Osteocyte (in vitro differentiated cells): ENCODE data around the gene HK2. TPM values are rescaled to one million over a fixed set of nuclear protein-coding genes. Genes with fewer than 3 reads are reported as not detected.
"Not testable (repeated sequence)": the region's sequence is repeated elsewhere in the genome, so short reads cannot be mapped to it uniquely, and the experiment has no call there.

Experiments used
- DNase-seq: peaks from one replicate; pipeline ENCODE4 v3.0.0; 2021; ENCODE audit warnings: mixed read lengths; ENCODE audit not compliant: unreplicated experiment; ENCODE audit errors: extremely low spot score
- H3K27ac Mint-ChIP-seq: one replicate; pipeline ENCODE4 v1.8.0; 2021; ENCODE audit warnings: mild to moderate bottlenecking, mixed read lengths; ENCODE audit not compliant: unreplicated experiment
- H3K27me3 Mint-ChIP-seq: one replicate; pipeline ENCODE4 v1.8.0; 2021; ENCODE audit warnings: mixed read lengths; ENCODE audit not compliant: unreplicated experiment
- H3K36me3 Mint-ChIP-seq: one replicate; pipeline ENCODE4 v1.8.0; 2021; ENCODE audit warnings: mixed read lengths; ENCODE audit not compliant: unreplicated experiment
- H3K4me1 Mint-ChIP-seq: one replicate; pipeline ENCODE4 v1.8.0; 2021; ENCODE audit warnings: mixed read lengths; ENCODE audit not compliant: unreplicated experiment
- H3K4me3 Mint-ChIP-seq: one replicate; pipeline ENCODE4 v1.8.0; 2021; ENCODE audit warnings: mild to moderate bottlenecking, moderate library complexity, mixed read lengths; ENCODE audit not compliant: unreplicated experiment
- H3K9me3 Mint-ChIP-seq: one replicate; pipeline ENCODE4 v1.8.0; 2021; ENCODE audit warnings: mixed read lengths; ENCODE audit not compliant: unreplicated experiment
- CTCF ChIP-seq: fragments of 200-600 bp; sonication (generic); IDR thresholded peaks from 2 replicates; pipeline ENCODE4 v1.5.0; 2021; ENCODE audit warnings: antibody characterized with exemption, mild to moderate bottlenecking, moderate library complexity
- total RNA-seq: library from RNA; stranded (reverse); gene quantifications from 2 replicates; pipeline ENCODE4 v1.2.1, GENCODE V29; 2021

Gene HK2
- total RNA-seq, 1 donor from 2014 or later: 14.1 TPM

- DNase-seq: no peak
- Mint-ChIP-seq H3K4me1 (peaks cover 18% of the 10 kb centered on the region), H3K27ac (no peak overlapping the region), H3K4me3 (no peak overlapping the region), H3K27me3 (no peaks in the 10 kb centered on the region), H3K36me3 (peaks cover 8% of the 10 kb centered on the region), H3K9me3 (no peaks in the 10 kb centered on the region)
- TF ChIP-seq CTCF: no peak
These were observed 16.7 kb downstream of the HK2 start for GRCh38 chr2:74850496-74851190.

DNA sequence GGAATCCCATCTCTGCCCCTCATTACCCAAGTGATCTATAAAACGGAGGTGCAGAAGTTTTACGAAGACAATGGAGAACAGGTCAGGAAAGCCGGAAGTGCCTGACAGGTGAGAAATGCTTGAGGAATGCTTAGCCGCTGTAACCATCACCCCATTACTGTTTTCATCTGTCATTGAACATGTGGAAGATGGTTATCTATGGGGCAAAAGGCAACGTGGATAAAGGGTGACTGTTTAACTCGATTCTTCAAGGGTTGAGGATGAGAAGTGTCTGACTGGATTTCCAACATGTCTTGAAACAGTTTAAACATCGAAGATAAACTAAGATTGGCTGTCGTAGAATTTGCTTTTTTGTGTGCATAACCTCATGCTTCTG, 17.3 kb downstream of the HK2 start:
- Mint-ChIP-seq H3K4me3 (no peak overlapping the region), H3K9me3 (no peaks in the 10 kb centered on the region), H3K36me3 (peaks cover 8% of the 10 kb centered on the region), H3K4me1 (peaks cover 14% of the 10 kb centered on the region), H3K27ac (no peak overlapping the region), H3K27me3 (no peaks in the 10 kb centered on the region)
- DNase-seq: no peak
- no peak for TF ChIP-seq CTCF

DNA sequence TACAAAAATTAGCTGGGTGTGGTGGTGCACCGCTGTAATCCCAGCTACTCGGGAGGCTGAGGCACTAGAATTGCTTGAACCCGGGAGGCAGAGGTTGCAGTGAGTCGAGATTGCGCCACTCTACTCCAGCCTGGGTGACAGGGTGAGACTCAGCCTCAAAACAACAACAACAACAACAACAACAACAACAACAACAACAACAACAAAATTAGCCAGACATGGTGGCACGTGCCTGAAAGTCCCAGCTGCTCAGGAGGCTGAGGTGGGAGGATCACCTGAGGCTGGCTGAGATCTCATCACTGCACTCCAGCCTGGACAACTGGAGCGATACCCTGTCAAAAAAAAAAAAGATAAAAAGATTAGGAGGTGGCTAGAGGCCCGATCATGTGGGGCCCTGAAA, 19.4 kb downstream of the HK2 start:
- not testable (repeated sequence) for H3K36me3 Mint-ChIP-seq, DNase-seq, H3K9me3 Mint-ChIP-seq, H3K27me3 Mint-ChIP-seq, H3K4me3 Mint-ChIP-seq, H3K27ac Mint-ChIP-seq
- H3K4me1 Mint-ChIP-seq: peaks cover 10% of the 10 kb centered on the region

DNA sequence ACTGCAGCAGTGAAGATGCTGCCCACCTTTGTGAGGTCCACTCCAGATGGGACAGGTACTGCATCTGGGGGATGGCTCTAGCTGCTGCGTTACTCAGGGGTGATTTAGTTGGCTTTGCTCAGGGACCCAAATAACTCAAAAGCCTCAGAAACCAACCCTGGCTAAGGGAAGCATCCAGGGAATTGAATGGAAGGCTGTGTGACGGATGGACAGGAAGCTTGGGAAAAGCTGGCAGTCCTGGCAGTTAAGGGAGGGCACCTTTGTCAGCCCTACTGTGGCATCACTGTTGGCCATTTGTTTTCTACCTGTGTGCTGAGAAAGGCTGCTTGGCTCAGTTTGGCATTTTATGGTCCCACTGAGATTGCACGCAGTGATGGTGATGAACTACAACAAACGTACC, 20.5 kb downstream of the HK2 start:
- no peak for DNase-seq
- Mint-ChIP-seq H3K27ac (no peak overlapping the region), H3K4me3 (no peak overlapping the region), H3K36me3 (peaks cover 8% of the 10 kb centered on the region), H3K4me1 (peaks cover 10% of the 10 kb centered on the region), H3K27me3 (no peaks in the 10 kb centered on the region), H3K9me3 (no peaks in the 10 kb centered on the region)
- TF ChIP-seq CTCF: no peak

GRCh38 chr2:74855114-74855707, 21.3 kb downstream of the HK2 start:
- not testable (repeated sequence) for H3K4me1 Mint-ChIP-seq, DNase-seq, H3K27ac Mint-ChIP-seq, H3K9me3 Mint-ChIP-seq, H3K27me3 Mint-ChIP-seq, H3K36me3 Mint-ChIP-seq, H3K4me3 Mint-ChIP-seq

GRCh38 chr2:74856004-74856578, 22.2 kb downstream of the HK2 start:
- H3K4me1 Mint-ChIP-seq: peaks cover 16% of the 10 kb centered on the region
- no peak overlapping the region for H3K4me3 Mint-ChIP-seq
- no peak for DNase-seq
- no peaks in the 10 kb centered on the region for H3K9me3 Mint-ChIP-seq
- H3K36me3 Mint-ChIP-seq: peaks cover 8% of the 10 kb centered on the region
- H3K27ac Mint-ChIP-seq: no peak overlapping the region
- H3K27me3 Mint-ChIP-seq: no peaks in the 10 kb centered on the region
- TF ChIP-seq CTCF: no peak
